GM12878 (cell line): ENCODE data around the gene TBC1D10B.

Experiments
- FOXM1 ChIP-seq: IDR thresholded peaks from 2 replicates; pipeline ENCODE4 v1.6.1; 2012; ENCODE audit warnings: low read depth, mild to moderate bottlenecking, inconsistent platforms, low read length, moderate library complexity
- MAX ChIP-seq: IDR thresholded peaks from 2 replicates; pipeline ENCODE4 v1.6.1; 2012; ENCODE audit warnings: low read depth, low read length, improper control_type of control experiment
- MXI1 ChIP-seq: fragments of 150-350 bp; IDR thresholded peaks from 2 replicates; pipeline ENCODE4 v1.6.1; 2011; ENCODE audit warnings: low read depth, mild to moderate bottlenecking, inconsistent platforms, low read length, improper control_type of control experiment
- MYC ChIP-seq: IDR thresholded peaks from 2 replicates; pipeline ENCODE4 v1.6.1; 2011; ENCODE audit warnings: mild to moderate bottlenecking, low read length, moderate library complexity, inconsistent platforms; ENCODE audit not compliant: insufficient read depth, insufficient replicate concordance, insufficient read length, severe bottlenecking
- POLR2A ChIP-seq: IDR thresholded peaks from 2 replicates; pipeline ENCODE4 v1.6.1; 2011; ENCODE audit warnings: low read depth, mild to moderate bottlenecking, low read length
- POLR2AphosphoS2 ChIP-seq: IDR thresholded peaks from 2 replicates; pipeline ENCODE4 v1.6.1; 2011; ENCODE audit warnings: low read depth, mild to moderate bottlenecking, low read length, improper control_type of control experiment, moderate library complexity
- POLR2AphosphoS5 ChIP-seq: IDR thresholded peaks from 2 replicates; pipeline ENCODE4 v1.6.1; 2011; ENCODE audit warnings: mild to moderate bottlenecking, low read length, inconsistent platforms
- RCOR1 ChIP-seq: conservative IDR thresholded peaks from 2 replicates; pipeline ENCODE4 v1.6.1; 2012; ENCODE audit warnings: low read depth, low read length, improper control_type of control experiment
- RFX5 ChIP-seq: IDR thresholded peaks from 2 replicates; pipeline ENCODE4 v1.6.1; 2011; ENCODE audit warnings: low read depth, low read length, improper control_type of control experiment
- SMAD5 ChIP-seq: IDR thresholded peaks from 2 replicates; pipeline ENCODE4 v1.6.1; 2016; ENCODE audit warnings: antibody characterized with exemption, low read depth
- SREBF2 ChIP-seq: IDR thresholded peaks from 2 replicates; pipeline ENCODE4 v1.6.1; 2012; ENCODE audit warnings: mild to moderate bottlenecking, low read length
- TCF12 ChIP-seq: IDR thresholded peaks from 2 replicates; pipeline ENCODE4 v1.6.1; 2011; ENCODE audit warnings: low read depth, mild to moderate bottlenecking, low read length
- ZNF274 ChIP-seq: IDR thresholded peaks from one replicate; pipeline ENCODE4 v1.8.0; 2011; ENCODE audit not compliant: insufficient read length, insufficient read depth
- TF ChIP-seq, protein P1 (sequence below), 3 experiments: IDR thresholded peaks in 2 of 3; conservative IDR thresholded peaks in 1 of 3; 2 replicates each; pipeline ENCODE4 v1.5.1; 2011; ENCODE audit warnings: low read depth in 3 of 3, low read length in 3 of 3, mild to moderate bottlenecking in 3 of 3, control low read depth in 2 of 3, moderate library complexity in 2 of 3, inconsistent platforms in 1 of 3, mixed read lengths in 1 of 3; ENCODE audit not compliant: control insufficient read depth in 2 of 3, insufficient read depth in 1 of 3; ENCODE audit errors: extremely low read depth in 1 of 3

- TF ChIP-seq POLR2AphosphoS2 = no peak
- TF ChIP-seq RFX5 = no peak
- TF ChIP-seq RCOR1 = no peak
- TF ChIP-seq, protein P1, sequence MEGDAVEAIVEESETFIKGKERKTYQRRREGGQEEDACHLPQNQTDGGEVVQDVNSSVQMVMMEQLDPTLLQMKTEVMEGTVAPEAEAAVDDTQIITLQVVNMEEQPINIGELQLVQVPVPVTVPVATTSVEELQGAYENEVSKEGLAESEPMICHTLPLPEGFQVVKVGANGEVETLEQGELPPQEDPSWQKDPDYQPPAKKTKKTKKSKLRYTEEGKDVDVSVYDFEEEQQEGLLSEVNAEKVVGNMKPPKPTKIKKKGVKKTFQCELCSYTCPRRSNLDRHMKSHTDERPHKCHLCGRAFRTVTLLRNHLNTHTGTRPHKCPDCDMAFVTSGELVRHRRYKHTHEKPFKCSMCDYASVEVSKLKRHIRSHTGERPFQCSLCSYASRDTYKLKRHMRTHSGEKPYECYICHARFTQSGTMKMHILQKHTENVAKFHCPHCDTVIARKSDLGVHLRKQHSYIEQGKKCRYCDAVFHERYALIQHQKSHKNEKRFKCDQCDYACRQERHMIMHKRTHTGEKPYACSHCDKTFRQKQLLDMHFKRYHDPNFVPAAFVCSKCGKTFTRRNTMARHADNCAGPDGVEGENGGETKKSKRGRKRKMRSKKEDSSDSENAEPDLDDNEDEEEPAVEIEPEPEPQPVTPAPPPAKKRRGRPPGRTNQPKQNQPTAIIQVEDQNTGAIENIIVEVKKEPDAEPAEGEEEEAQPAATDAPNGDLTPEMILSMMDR (IDR thresholded peaks at IDR 0.05 in 2 of 3, conservative IDR thresholded peaks at IDR 0.05 in 1 of 3; ENCODE audit: control insufficient read depth in 2 of 3, extremely low read depth in 1 of 3, insufficient read depth in 1 of 3, low read depth in 3 of 3, low read length in 3 of 3) = no peak
- no peak for TF ChIP-seq POLR2AphosphoS5
- no peak for TF ChIP-seq SREBF2
- no peak for TF ChIP-seq POLR2A
- TF ChIP-seq MAX = no peak
- no peak for TF ChIP-seq MYC
- TF ChIP-seq MXI1 = no peak
- TF ChIP-seq SMAD5 = no peak
- TF ChIP-seq FOXM1 = no peak
- no peak for TF ChIP-seq ZNF274
- no peak for TF ChIP-seq TCF12
These were observed 20.6 kb downstream of the TBC1D10B start for GRCh38 chr16:30349675-30350074.
